Stimulated activated CD8-positive, alpha-beta memory T cell treated with anti-CD3 and anti-CD28 coated beads, Interleukin-12 subunit alpha, Interleukin-12 subunit beta, amount 100 ng/mL, for 24 hours (primary cell): ENCODE results near the gene REV3L.
"Not testable (repeated sequence)": the region's sequence is repeated elsewhere in the genome, so short reads cannot be mapped to it uniquely, and the experiment has no call there.

Source experiments
- DNase-seq: peaks from one replicate; pipeline ENCODE4 v3.0.0-alpha.2; 2020; ENCODE audit errors: extremely low read depth

REV3L gene

DNA sequence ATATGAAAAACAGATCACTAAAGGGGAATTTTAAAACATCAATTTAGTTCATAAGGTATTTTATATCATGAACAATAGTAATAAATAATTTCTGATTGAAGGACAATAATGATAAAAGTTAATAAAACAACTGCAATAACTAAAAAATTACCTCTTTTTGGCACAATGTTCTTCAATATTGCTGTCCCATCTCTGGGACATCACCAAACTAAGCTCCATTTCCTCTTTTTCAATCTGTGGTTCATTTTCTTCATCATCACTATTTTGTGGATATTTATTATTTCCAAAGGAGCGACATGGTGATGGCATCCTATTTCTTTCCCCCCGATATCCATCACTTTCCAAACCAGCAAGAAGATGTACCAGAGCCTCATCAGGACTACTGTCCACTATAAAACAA lies 103.2 kb downstream of the REV3L start:
- DNase-seq = no peak

- DNase-seq = no peak
These were observed 103.7 kb downstream of the REV3L start for GRCh38 chr6:111379302-111379701.

- no peak for DNase-seq
These were observed 105.4 kb downstream of the REV3L start for GRCh38 chr6:111377558-111378120.

GRCh38 chr6:111367393-111368088 lies 115.5 kb downstream of the REV3L start:
- DNase-seq = no peak

- DNase-seq = no peak
These were observed 121.4 kb downstream of the REV3L start for GRCh38 chr6:111361648-111362047.

DNA sequence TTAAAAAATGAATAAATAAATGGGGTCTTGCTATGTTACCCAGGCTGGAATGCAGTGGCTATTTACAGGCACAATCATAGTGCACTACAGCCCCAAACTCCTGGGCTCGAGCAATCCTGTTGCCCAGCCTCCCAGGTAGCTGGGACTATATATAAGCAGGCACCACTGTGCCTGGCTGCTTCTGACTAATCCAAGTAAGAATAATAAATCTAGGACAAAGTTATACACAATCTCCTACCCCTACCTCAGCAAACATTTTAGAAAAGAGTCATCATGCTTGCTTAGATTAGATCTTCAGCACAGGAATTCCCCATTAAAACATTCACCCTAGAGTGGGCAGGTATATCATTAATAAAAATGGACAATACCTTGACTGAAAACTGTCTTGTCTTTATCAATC lies 124.6 kb downstream of the REV3L start:
- no peak for DNase-seq

DNA sequence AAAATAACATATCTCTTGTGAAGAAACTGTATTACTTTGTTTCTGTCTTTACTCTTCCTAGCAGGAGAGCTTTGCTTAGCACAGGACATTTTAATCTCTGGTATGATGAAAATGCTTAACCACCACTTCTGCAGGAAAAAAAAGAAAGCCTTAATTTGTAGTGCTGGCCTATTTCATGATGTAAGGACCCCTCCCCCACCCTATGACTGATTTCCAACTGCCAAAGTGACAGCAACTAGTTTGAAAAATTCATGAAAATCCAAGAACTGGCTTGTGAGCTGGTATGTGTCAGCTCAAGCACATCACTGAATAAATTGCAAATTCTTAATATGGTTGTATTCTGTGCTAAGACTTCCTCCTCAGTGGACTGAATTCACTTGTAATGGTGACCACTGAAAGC lies 125.3 kb downstream of the REV3L start:
- DNase-seq = no peak

- DNase-seq = no peak
These were observed 126.5 kb downstream of the REV3L start for GRCh38 chr6:111356551-111356950.

GRCh38 chr6:111354758-111355555 lies 128.1 kb downstream of the REV3L start:
- DNase-seq = no peak

GRCh38 chr6:111353912-111354462 lies 129.0 kb downstream of the REV3L start:
- no peak for DNase-seq

GRCh38 chr6:111347589-111347988 lies 135.4 kb downstream of the REV3L start:
- no peak for DNase-seq

DNA sequence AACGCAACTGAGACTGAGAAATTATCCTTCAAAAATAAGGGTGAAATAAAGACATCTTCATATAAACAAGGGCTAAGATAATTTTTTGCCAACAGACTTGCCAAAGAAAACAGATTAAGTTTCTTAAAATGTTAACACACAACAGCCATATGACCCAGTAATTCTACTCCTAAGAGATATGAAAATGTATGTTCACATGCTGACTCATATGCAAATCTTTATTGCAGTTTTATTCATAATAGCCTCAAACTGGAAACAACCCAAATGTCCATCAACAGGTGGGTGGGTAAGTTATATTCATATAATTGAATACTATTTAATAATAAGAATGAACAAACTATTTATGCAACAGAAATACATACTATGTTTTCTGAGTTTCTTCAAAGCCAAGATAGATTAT lies 140.1 kb downstream of the REV3L start:
- DNase-seq = no peak

- no peak for DNase-seq
These were observed 143.7 kb downstream of the REV3L start for GRCh38 chr6:111339294-111339693.

GRCh38 chr6:111338843-111339242 lies 144.2 kb downstream of the REV3L start:
- DNase-seq = no peak

DNA sequence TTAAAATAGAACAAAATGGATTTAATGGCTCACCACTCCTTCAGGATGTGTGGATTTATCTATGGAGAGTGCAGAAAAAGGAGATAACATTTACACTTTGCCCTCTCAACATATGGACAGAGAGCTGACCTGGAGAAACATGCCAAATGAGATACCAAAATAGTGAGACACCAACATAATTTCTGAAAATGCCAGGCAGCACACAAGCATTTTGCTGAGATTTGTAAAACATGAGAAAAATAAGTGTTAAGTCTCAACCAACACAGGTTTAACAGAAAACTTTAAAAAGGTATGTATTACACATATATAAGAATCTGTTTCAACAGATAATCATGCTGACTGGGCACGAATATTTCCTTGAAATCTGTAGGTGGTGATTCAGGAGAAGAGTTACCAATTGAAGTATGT lies 145.2 kb downstream of the REV3L start:
- no peak for DNase-seq

DNA sequence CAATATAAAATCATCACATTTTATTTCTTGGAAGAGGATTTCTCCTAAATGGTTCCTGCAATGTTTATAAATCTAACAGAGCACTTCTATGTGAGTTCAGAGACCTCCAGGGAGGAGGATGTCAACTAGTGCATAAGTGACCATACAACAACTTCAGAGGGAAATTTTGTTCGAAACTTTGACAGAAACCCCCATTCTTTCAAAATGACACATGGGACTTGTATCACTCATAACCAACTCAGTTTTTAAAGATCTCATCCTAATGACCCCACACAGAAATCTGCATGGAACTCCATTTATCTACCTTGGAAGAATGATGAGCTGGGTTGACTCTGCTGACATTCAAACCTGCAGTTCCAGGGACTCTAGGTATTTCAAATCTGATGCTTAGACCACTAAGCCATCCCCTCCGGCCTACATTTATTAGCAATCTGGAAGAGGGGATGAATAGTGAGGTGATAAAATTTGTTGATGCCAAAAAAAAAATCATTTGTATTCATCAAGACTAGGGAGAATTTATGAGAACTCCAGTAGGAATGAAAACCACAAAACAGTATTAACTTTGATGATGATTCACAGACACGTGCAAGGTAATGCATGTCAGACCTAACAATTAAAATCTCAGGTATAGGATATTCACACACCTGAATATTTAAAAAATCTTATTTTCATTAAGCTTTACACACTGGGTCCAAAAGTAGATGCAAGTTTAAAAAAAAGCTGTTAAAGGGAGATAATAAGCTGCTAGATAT lies 153.0 kb downstream of the REV3L start:
- DNase-seq = no peak

DNA sequence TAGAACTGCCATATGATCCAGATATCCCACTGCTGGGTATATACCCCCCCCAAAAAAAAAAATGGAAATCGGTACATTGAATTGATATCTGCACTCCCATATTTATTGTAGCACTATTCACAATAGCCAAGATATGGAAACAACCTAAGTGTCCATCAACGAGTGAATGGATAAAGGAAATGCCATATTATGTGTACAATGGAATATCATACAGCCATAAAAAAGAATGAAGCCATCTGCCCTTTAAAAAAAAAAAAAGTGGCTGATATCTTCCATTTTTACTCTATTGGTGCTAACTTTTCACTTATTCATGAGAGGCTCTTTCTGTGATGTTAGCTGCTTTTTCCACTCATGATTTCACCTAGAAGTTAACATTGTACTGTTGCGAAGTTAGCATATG lies 156.5 kb downstream of the REV3L start:
- no peak for DNase-seq

GRCh38 chr6:111322145-111322544 lies 160.9 kb downstream of the REV3L start:
- no peak for DNase-seq

DNA sequence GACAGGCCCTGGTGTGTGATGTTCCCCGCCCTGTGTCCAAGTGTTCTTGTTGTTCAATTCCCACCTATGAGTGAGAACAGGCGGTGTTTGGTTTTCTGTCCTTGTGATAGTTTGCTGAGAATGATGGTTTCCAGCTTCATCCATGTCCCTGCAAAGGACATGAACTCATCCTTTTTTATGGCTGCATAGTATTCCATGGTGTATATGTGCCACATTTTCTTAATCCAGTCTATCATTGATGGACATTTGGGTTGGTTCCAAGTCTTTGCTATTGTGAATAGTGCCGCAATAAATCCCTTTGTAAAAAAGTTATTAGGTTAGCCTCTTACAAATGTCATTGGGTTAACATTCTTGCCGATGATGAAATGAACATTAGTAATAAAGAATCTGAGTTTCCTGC lies 175.1 kb downstream of the REV3L start:
- not testable (repeated sequence) for DNase-seq

GRCh38 chr6:111307275-111307858 lies 175.7 kb downstream of the REV3L start:
- DNase-seq = no peak

DNA sequence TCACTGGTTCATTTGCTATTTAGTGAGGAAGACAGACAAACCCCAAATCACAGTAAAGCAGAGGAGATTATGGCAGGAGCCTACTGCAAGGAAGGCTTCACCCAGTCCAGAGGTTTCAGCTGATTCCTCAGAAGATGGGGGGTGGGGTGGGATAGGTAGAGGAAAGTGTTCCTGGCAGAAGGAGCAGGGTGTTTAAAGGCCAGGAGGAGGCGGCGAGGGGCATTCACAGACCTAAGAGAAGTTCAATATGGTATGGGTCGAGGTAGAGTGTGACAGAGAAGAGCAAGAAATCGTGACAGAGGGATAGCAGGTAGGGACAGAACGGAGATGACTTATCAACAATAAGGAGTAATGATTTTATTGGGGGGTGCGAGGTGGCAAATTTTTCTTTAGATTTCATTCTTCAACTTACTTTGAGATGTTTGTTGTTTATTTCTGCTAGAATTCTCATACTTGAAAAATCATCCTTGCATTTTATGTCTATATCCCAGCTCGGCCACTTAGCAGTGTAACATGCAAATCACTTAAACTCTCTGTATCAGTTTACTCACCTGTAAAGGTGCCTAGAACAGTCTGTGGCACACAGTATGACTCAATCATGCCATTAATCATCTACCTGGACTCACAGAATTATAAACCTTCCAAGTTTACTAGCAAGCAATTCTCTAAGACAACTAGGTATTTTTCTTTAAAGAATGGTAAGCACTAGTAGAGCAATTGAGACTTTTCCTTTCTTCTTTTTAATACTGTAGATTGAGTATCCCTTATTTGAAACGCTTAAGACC lies 176.7 kb downstream of the REV3L start:
- no peak for DNase-seq
